GM12864 (cell line): ENCODE results near the gene KLHDC3.

Experiments used
- DNase-seq: peaks from one replicate; pipeline ENCODE4 v3.0.0-alpha.2; 2011; ENCODE audit warnings: low read depth
- H3K4me3 ChIP-seq: 2 replicates; pipeline ENCODE4 v1.5.1; 2011; ENCODE audit warnings: mild to moderate bottlenecking, low read depth, low read length, control low read depth
- CTCF ChIP-seq: IDR thresholded peaks from 2 replicates; pipeline ENCODE4 v1.5.1; 2011; ENCODE audit warnings: low read depth, mild to moderate bottlenecking, moderate library complexity, low read length, control low read depth, inconsistent platforms; ENCODE audit errors: missing control alignments

The KLHDC3 gene

GRCh38 chr6:43058531-43058930 lies 44.5 kb downstream of the KLHDC3 start:
- peak overlapping the region; percentile 98 for H3K4me3 ChIP-seq
- TF ChIP-seq CTCF, result no peak
- DNase-seq, result no peak

GRCh38 chr6:43059168-43060033 lies 45.4 kb downstream of the KLHDC3 start, which contains the start of the genes KLC4 and MRPL2:
KLC4 (plus strand) TSS chr6:43059631; CDS start chr6:43061336, 1,705 bp downstream.
MRPL2 (minus strand) TSS chr6:43059434; CDS start chr6:43059381, 53 bp downstream.
- TF ChIP-seq CTCF, result no peak
- peak; percentile 96 for DNase-seq

GRCh38 chr6:43060034-43060754 lies 46.1 kb downstream of the KLHDC3 start:
- peak overlapping the region; percentile 98 for H3K4me3 ChIP-seq
- TF ChIP-seq CTCF, result no peak
- no peak for DNase-seq

More at GRCh38 chr6:43059168-43060033, 45.4 kb downstream of the KLHDC3 start, which contains the start of the genes KLC4 and MRPL2:
- peak within 1 kb of the TSS; percentile 98 for H3K4me3 ChIP-seq

- H3K4me3 ChIP-seq, result no peak overlapping the region
- TF ChIP-seq CTCF, result no peak
These were observed 46.9 kb downstream of the KLHDC3 start for GRCh38 chr6:43060755-43061633.

GRCh38 chr6:43061861-43062260 lies 47.8 kb downstream of the KLHDC3 start:
- TF ChIP-seq CTCF, result no peak
- no peak for DNase-seq
- no peak overlapping the region for H3K4me3 ChIP-seq

More at GRCh38 chr6:43060755-43061633, 46.9 kb downstream of the KLHDC3 start:
- DNase-seq, result no peak

GRCh38 chr6:43062818-43063217 lies 48.8 kb downstream of the KLHDC3 start:
- H3K4me3 ChIP-seq, result no peak overlapping the region
- no peak for DNase-seq
- no peak for TF ChIP-seq CTCF
